HCT116 (cell line): ENCODE results near the gene HPDL. TPM values are rescaled to one million over a fixed set of nuclear protein-coding genes. Genes with fewer than 3 reads are reported as not detected.
"Not testable (repeated sequence)": the region's sequence is repeated elsewhere in the genome, so short reads cannot be mapped to it uniquely, and the experiment has no call there.

Experiments used
- ATAC-seq: fragments of 200-7000 bp; cut with Tn5 transposase; 2 replicates; pipeline ENCODE4 v1.9.1; 2020; ENCODE audit warnings: mild to moderate bottlenecking, moderate library complexity
- BruUV-seq: library from RNA; stranded (reverse); fragments of 400-500 nt; replicated peaks from 2 replicates; lab custom pipeline; 2021; lab: Mats Ljungman, UMichigan
- CTCF ChIA-PET: fragments of 300-600 bp; sonication (Branson Sonifier 250); formaldehyde crosslinking; loops from one replicate; lab custom pipeline; 2021; ENCODE audit warnings: antibody characterized with exemption; lab: Charles Lee
- POLR2A ChIA-PET: fragments of 300-600, 350-600 bp; sonication (Branson Sonifier 250); formaldehyde crosslinking; loops from one replicate; lab custom pipeline; 2021; ENCODE audit warnings: antibody characterized with exemption; lab: Charles Lee
- RAD21 ChIA-PET, 2 experiments: fragments of 300-600 bp; sonication (Branson Sonifier 250); formaldehyde crosslinking; loops; one replicate each; lab custom pipeline; 2023; ENCODE audit warnings: low total read pairs in 2 of 2; ENCODE audit not compliant: uncharacterized antibody in 2 of 2, unreplicated experiment in 2 of 2, low non-redundant PET in 1 of 2; lab: Charles Lee
- DNase-seq: peaks from one replicate; pipeline ENCODE4 v3.0.0-alpha.2; 2010; ENCODE audit warnings: low read depth, low spot score
- H2AFZ ChIP-seq: fragments of 200-600 bp; shearing (Covaris generic), sonication (generic); 2 replicates; pipeline ENCODE4 v1.6.1; 2017; ENCODE audit warnings: low read depth, mixed run types, mixed read lengths, antibody characterized with exemption, low read length; ENCODE audit not compliant: poor library complexity, severe bottlenecking
- H3K27ac ChIP-seq: 2 replicates; pipeline ENCODE4 v1.5.1; 2012; ENCODE audit warnings: low read depth, low read length
- H3K27me3 ChIP-seq: fragments of 200-600 bp; sonication (generic); 2 replicates; pipeline ENCODE4 v1.6.1; 2016; ENCODE audit warnings: mixed run types, low read length, mixed read lengths; ENCODE audit not compliant: insufficient read depth
- H3K36me3 ChIP-seq, 2 experiments: fragments of 200-500 bp in 1 of 2; fragments of 200-600 bp in 1 of 2; sonication (Bioruptor generic) in 1 of 2; sonication (generic) in 1 of 2; 2 replicates each; pipeline versions ENCODE4 v1.5.1 to v1.6.1; 2014 to 2016; ENCODE audit warnings: low read length in 2 of 2, inconsistent platforms in 1 of 2, mixed read lengths in 1 of 2, mixed run types in 1 of 2; ENCODE audit not compliant: insufficient read depth in 2 of 2, control insufficient read depth in 1 of 2
- H3K4me1 ChIP-seq, 2 experiments: fragments of 200-600 bp in 1 of 2; sonication (generic) in 1 of 2; 2 replicates each; pipeline versions ENCODE4 v1.5.1 to v1.6.1; 2012 to 2017; ENCODE audit warnings: low read length in 2 of 2, inconsistent platforms in 1 of 2, mild to moderate bottlenecking in 1 of 2, mixed read lengths in 1 of 2, mixed run types in 1 of 2, moderate library complexity in 1 of 2; ENCODE audit not compliant: insufficient read depth in 2 of 2, control insufficient read depth in 1 of 2
- H3K4me2 ChIP-seq: fragments of 200-600 bp; sonication (generic); 2 replicates; pipeline ENCODE4 v1.6.1; 2017; ENCODE audit warnings: mixed run types, low read length, mixed read lengths
- H3K4me3 ChIP-seq, 2 experiments: fragments of 200-600 bp in 1 of 2; sonication (generic) in 1 of 2; replicated peaks in 1 of 2; 2 replicates each; pipeline ENCODE4 v1.5.1; 2011 to 2016; ENCODE audit warnings: low read length in 2 of 2, control low read depth in 1 of 2, low read depth in 1 of 2, mild to moderate bottlenecking in 1 of 2, mixed read lengths in 1 of 2, mixed run types in 1 of 2
- H3K79me2 ChIP-seq: fragments of 200-600 bp; sonication (generic); 2 replicates; pipeline ENCODE4 v1.6.1; 2017; ENCODE audit warnings: mild to moderate bottlenecking, mixed run types, low read length, moderate library complexity, mixed read lengths; ENCODE audit not compliant: insufficient read depth
- H3K9ac ChIP-seq: fragments of 200-600 bp; sonication (generic); 2 replicates; pipeline ENCODE4 v1.6.1; 2016; ENCODE audit warnings: low read length, mixed read lengths
- H3K9me2 ChIP-seq: fragments of 200-600 bp; sonication (generic), shearing (Covaris generic); 2 replicates; pipeline ENCODE4 v1.6.1; 2017; ENCODE audit warnings: mixed run types, mild to moderate bottlenecking, moderate library complexity; ENCODE audit not compliant: insufficient read depth
- H3K9me3 ChIP-seq, 2 experiments: fragments of 200-500 bp in 1 of 2; fragments of 200-600 bp in 1 of 2; sonication (Bioruptor generic) in 1 of 2; sonication (generic) in 1 of 2; 2 replicates each; pipeline ENCODE4 v1.6.1; 2014 to 2017; ENCODE audit warnings: low read length in 2 of 2, mixed read lengths in 2 of 2, inconsistent platforms in 1 of 2, low read depth in 1 of 2, mild to moderate bottlenecking in 1 of 2, mixed run types in 1 of 2, moderate library complexity in 1 of 2; ENCODE audit not compliant: control insufficient read depth in 1 of 2, insufficient read depth in 1 of 2
- H4K20me1 ChIP-seq: fragments of 200-600 bp; sonication (generic), shearing (Covaris generic); 2 replicates; pipeline ENCODE4 v1.6.1; 2017; ENCODE audit warnings: mixed run types, mild to moderate bottlenecking, moderate library complexity; ENCODE audit not compliant: insufficient read depth
- ATF3 ChIP-seq: IDR thresholded peaks from 2 replicates; pipeline ENCODE4 v1.6.1; 2012
- CBX3 ChIP-seq: IDR thresholded peaks from 2 replicates; pipeline ENCODE4 v1.6.1; 2012; ENCODE audit warnings: low read depth
- RAD21 ChIP-seq: IDR thresholded peaks from 2 replicates; pipeline ENCODE4 v1.6.1; 2012; ENCODE audit warnings: low read depth, mild to moderate bottlenecking
- SIN3A ChIP-seq: IDR thresholded peaks from 2 replicates; pipeline ENCODE4 v1.6.1; 2012; ENCODE audit warnings: low read depth
- SP1 ChIP-seq: IDR thresholded peaks from 2 replicates; pipeline ENCODE4 v1.6.1; 2012; ENCODE audit warnings: low read depth
- SRF ChIP-seq: IDR thresholded peaks from 2 replicates; pipeline ENCODE4 v1.6.1; 2012; ENCODE audit warnings: low read depth
- TCF7L2 ChIP-seq: IDR thresholded peaks from 2 replicates; pipeline ENCODE4 v1.7.0; 2011; ENCODE audit warnings: borderline replicate concordance, inconsistent platforms; ENCODE audit not compliant: insufficient read depth, insufficient read length; ENCODE audit errors: extremely low read depth
- YY1 ChIP-seq: IDR thresholded peaks from 2 replicates; pipeline ENCODE4 v1.6.1; 2011; ENCODE audit warnings: low read length, low read depth, moderate library complexity, mild to moderate bottlenecking; ENCODE audit not compliant: insufficient replicate concordance; ENCODE audit errors: extremely low read depth
- ZBTB33 ChIP-seq: IDR thresholded peaks from 2 replicates; pipeline ENCODE4 v1.6.1; 2011; ENCODE audit warnings: mild to moderate bottlenecking, low read length, moderate library complexity; ENCODE audit not compliant: insufficient replicate concordance; ENCODE audit errors: extremely low read depth
- ZNF274 ChIP-seq: fragments of 200-500 bp; sonication (Bioruptor generic); IDR thresholded peaks from 2 replicates; pipeline ENCODE4 v1.6.1; 2014; ENCODE audit warnings: mild to moderate bottlenecking, low read depth, low read length, inconsistent platforms
- intact Hi-C: fragments of 100-400 bp; cut with micrococcal nuclease; formaldehyde crosslinking; loops from 2 replicates; pipeline ENCODE4 v1.10.0; 2022
- total RNA-seq: library from RNA; stranded (reverse); gene quantifications from one replicate; pipeline ENCODE4 v1.2.1, GENCODE V29; 2021; ENCODE audit not compliant: unreplicated experiment

Gene HPDL
- total RNA-seq, 1 experiment from 2014 or later, result not detected

- Histone ChIP-seq H3K79me2 (no peaks in the 10 kb centered on the region), H3K4me1 (no peaks in the 10 kb centered on the region), H3K9ac (no peak overlapping the region), H3K27me3 (no peaks in the 10 kb centered on the region), H3K9me3 (no peaks in the 10 kb centered on the region), H3K36me3 (no peaks in the 10 kb centered on the region), H2AFZ (no peak overlapping the region), H3K27ac (no peak overlapping the region), H4K20me1 (no peaks in the 10 kb centered on the region), H3K9me2 (no peaks in the 10 kb centered on the region), H3K4me3 (no peak overlapping the region), H3K4me2 (no peak overlapping the region)
- no peak for TF ChIP-seq RAD21
- no peak for TF ChIP-seq SRF
- no peak for TF ChIP-seq YY1
- TF ChIP-seq SP1, result no peak
- no peak for TF ChIP-seq ATF3
- TF ChIP-seq ZNF274, result no peak
- TF ChIP-seq TCF7L2, result no peak
- TF ChIP-seq SIN3A, result no peak
- TF ChIP-seq CBX3, result no peak
- no peak for TF ChIP-seq ZBTB33
- ATAC-seq, result no peak
- BruUV-seq, result no TSS peak
- intact Hi-C loops, result no loop called here
- ChIA-PET CTCF (no interaction called here), POLR2A (no interaction called here), RAD21 (no interaction called here)
- DNase-seq, result no peak
These were observed 44.3 kb upstream of the HPDL start for GRCh38 chr1:45282351-45282750.

GRCh38 chr1:45284858-45285257 lies 41.8 kb upstream of the HPDL start:
- H3K36me3 ChIP-seq, RAD21 ChIA-PET, H3K4me1 ChIP-seq, H3K4me3 ChIP-seq, H3K9me3 ChIP-seq, H3K9me2 ChIP-seq, H3K9ac ChIP-seq, POLR2A ChIA-PET, H3K4me2 ChIP-seq, H3K79me2 ChIP-seq, H4K20me1 ChIP-seq, H3K27me3 ChIP-seq, DNase-seq, BruUV-seq, H2AFZ ChIP-seq, ATAC-seq, intact Hi-C loops, CTCF ChIA-PET, H3K27ac ChIP-seq: not testable (repeated sequence)

- H3K79me2 ChIP-seq, CTCF ChIA-PET, BruUV-seq, ATAC-seq, H3K9me3 ChIP-seq, POLR2A ChIA-PET, H3K36me3 ChIP-seq, H3K9me2 ChIP-seq, H3K4me3 ChIP-seq, H3K4me1 ChIP-seq, H4K20me1 ChIP-seq, DNase-seq, H3K27ac ChIP-seq, RAD21 ChIA-PET, H2AFZ ChIP-seq, H3K4me2 ChIP-seq, intact Hi-C loops, H3K27me3 ChIP-seq, H3K9ac ChIP-seq: not testable (repeated sequence)
These were observed 40.2 kb upstream of the HPDL start for GRCh38 chr1:45286521-45286920.
